RPMI8226 (cell line): ENCODE results near the gene HHAT.
"Not testable (repeated sequence)": the region's sequence is repeated elsewhere in the genome, so short reads cannot be mapped to it uniquely, and the experiment has no call there.

Experiments
- DNase-seq: peaks from one replicate; pipeline ENCODE4 v3.0.0-alpha.2; 2015

The HHAT gene

DNA sequence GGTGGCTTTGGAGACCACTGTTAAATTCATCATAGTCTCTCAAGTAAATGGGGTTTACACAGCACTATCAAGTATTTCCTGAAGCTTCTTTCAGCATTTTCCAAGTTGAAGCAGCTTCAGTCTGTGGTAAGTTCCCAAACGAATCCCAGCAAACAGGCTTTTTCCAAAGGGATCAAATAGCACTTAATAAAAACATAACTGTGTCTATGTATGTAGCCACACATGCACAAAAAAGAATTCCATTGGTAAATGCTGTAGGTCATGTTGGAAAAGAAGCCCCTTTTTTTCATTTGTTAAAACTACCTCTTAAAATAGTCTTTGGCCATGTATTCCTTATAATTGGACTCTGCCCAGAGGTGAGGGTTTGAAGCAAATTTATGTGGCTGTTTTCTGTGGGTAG is 69.8 kb downstream of the HHAT start:
- DNase-seq, result no peak

DNA sequence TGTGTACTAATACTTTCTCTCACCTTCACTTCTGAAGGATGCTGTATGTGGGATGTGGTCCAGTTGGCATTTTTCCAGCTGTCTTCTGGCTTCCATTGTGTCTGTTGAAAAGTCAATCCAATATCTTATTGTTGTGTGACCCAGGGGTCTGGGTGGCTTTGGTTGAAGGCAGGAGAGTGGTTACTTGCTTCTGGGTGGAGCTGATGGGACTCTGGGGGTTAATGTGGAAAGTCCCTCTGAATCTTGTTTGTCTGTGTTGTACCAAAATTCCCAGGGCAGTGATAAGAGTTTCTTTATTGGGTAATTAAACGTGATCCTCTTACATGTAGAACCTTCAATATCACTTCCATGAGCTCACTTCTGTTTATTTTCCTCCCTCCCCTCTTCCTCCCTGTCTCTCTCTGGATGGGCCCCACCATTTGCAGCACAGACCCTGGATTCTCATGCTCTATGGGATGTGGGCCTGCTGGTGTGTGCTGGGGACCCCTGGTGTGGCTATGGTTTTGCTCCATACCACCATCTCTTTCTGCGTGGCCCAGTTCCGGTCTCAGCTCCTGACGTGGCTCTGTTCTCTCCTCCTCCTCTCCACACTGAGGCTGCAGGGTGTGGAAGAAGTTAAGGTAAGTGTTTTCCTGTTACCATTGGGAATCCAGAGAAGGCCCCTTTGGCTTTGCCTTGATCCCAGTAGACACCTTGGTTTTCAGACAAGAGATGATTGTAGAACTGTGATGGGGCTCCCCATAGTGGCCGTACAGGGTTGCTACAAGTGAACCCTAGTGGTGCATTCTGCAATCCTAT is 71.5 kb downstream of the HHAT start:
- peak; percentile 46 for DNase-seq

DNA sequence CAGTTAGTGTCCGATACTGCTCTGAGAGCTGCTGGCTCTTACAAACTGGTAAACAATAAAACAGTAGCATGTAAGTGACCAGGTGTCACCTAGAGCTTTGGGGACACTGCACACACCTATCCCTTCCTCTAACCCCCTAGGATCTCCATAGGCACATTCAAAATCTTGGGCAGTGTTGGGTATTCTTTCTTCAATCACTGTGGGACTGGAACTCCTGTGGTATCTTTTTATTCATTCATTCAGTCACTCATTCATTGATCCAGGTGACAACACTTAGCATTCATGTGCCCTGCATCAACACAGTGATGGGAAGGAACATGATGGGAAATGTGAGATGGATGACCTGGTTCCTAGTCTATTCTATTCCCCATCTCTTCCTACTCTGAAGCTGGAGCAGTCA is 73.9 kb downstream of the HHAT start:
- DNase-seq, result no peak

DNA sequence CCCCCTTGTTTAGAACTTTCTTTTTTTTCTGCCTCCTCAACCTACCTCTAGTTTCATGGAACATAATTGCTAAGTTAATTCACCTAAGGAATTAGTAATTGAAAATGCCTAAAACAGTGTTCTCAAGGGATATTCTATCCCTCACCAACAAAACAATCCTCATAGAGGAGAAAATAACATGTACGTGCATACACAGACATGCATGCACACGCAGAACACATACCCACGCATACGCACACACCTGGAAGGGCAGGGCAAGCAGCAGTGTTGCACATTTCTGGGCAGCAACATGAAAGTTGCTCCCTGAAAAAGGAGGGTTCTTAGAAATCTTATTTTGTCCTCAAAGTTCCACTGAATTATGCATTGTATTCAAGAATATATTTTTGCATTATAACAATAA is 76.6 kb downstream of the HHAT start:
- no peak for DNase-seq

DNA sequence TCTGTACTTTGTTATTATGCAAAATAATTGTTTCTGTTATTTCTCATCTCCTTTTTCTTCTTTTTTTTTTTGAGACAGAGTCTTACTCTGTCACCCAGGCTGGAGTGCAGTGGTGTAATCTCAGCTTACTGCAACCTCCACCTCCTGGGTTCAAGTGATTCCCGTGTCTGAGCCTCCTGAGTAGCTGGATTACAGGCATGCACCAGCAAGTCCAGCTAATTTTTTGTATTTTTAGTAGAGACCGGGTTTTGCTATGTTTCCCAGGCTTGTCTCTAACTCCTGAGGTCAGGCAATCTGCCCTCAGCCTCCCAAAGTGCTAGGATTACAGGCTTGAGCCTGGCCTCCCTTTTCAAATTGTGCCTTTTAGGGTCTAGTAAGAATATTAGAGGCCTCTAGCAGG is 77.6 kb downstream of the HHAT start:
- not testable (repeated sequence) for DNase-seq

DNA sequence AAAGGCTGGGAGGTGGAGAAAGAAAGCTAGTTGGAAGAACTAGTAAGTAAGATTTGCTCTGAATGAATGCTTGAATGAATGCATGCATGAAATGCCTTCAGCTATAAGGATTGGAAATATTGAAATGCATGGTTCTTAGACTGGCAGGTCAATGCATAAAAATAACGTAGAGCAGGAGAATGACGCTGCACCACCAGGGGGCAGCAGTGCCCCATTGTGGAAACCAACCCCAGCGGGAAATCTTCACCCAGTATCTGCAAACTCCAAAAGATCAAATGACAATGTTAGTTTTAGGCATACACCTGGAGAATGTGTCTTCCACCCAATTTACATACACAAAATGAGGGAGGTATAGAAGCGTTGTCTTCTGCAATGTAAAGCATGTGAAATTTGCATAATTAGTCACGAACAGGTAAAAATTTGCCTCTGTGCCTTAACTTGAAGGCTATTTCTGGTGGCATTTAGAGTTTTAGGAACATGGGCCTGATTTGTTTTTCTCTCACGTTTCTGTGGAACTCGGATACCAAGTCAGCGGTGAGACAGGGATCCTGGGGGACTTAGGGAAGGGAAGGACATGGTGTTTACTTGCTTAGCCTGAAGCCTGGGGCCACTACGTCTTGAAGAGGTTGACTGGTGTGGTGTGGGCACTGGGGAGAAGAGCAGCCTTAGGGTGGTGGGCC is 78.6 kb downstream of the HHAT start:
- peak; percentile 76 for DNase-seq

DNA sequence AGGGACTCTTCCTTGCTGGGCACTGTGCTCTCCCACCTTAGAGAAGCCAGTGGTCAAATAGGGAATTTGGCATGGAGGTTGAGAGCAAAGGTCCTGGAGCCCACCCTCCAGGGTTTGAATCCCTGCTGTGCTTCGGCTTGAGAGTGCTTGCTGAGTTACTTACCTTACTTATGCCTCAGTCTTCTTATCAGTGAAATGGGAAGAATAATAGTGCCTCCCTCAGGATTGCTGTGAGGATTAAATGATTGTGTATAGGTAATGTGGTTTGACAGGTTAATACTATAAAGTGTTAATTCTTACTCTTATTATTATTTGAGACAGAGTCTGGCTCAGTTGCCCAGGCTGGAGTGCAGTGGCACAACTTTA is 79.2 kb downstream of the HHAT start:
- DNase-seq, result no peak

DNA sequence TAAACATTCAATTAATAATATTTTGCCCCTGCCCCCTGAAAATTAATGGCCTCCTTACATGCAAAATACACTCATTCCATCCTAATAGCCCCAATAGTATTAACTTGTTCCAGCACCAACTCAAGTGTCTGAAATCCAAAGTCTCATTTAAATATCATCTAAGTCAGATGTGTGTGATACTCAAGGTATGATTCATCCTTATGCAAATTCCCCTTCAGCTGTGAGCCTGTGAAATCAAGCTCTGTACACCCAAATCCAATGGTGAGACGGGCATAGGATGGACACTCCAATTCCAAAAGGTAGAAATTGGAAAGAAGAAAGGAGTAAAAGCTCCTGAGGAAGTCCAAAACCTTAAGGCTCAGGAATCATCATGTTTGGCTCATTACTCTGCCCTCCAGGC is 83.5 kb downstream of the HHAT start:
- no peak for DNase-seq

DNA sequence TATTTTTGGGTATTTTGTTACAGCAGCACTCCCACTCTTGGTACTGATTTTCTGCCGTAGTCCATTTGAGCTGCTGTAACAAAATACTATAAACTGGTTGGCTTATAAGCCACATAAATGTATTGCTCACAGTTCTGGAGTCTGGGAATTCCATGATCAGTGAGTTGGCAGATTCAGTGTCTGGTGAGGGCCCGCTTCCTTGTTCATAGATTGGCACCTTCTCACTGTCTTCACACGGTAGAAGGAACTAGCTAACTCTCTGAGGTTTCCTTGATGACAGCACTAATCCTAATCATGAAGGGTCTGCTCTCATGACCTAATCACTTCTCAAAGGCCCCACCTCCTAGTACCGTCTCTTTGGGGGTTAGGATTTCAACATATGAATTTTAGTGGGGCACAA is 85.2 kb downstream of the HHAT start:
- no peak for DNase-seq

DNA sequence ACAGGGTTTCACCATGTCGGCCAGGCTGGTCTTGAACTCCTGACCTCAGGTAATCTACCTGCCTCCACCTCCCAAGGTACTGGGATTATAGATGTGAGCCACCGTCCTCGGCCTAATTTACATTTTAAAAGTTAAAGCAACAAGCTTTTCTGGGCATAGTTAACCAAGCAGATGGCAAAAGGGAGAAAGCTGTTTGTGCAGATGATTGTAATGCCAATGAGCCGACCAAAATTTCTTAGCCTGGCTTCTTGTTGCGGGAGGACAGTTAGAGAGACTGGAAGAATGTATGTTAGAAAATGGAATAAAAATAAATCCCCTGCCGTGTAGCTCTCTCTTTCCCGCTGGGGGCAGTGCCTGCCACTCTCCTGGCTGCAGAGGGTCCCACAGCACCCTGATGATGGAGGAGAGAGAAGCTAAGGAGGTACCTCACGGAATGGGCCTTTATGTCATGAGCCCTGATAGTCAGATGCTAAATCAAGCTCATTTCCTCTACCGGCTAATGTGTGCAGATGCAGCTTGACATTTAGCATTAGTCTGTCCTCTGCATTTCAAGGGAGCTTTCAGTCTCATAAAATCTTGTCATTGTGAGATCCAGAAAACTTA is 87.2 kb downstream of the HHAT start:
- no peak for DNase-seq

DNA sequence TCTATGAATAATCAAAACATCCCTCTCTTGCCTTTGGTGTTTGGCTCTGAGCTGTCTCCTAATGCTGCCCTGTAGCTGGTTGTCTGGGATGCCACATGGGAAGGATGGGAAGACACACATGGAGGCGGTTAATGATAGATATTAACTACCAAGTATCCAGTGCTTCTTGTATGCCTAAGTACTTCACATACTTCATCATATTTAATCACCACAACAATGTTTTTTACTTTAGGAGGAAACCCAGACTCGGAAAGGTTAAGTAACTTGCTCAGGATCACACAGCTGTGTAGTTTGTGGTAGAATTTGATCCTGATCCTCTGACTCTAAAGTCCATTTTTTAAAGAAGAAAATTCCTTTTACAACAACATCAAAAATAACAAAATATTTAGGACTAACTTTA is 88.0 kb downstream of the HHAT start:
- DNase-seq, result no peak

DNA sequence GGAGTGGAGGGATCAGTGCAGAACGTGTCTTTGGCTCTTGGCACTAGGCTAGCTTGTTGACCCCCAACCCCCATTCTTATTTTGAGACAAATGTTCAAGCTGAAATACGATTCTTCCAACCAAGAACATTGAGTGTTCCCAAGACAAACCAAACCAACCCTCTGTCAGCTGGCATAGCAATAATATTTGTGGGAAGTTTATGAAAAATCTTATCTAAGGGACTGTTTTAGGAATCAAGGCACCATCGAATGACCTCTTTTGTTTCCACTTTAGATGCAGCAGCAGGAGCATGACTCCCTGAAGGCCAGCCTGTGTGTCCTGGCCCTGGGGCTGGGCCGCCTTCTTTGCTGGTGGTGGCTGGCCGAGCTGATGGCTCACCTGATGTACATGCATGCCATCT is 89.2 kb downstream of the HHAT start:
- DNase-seq, result no peak

DNA sequence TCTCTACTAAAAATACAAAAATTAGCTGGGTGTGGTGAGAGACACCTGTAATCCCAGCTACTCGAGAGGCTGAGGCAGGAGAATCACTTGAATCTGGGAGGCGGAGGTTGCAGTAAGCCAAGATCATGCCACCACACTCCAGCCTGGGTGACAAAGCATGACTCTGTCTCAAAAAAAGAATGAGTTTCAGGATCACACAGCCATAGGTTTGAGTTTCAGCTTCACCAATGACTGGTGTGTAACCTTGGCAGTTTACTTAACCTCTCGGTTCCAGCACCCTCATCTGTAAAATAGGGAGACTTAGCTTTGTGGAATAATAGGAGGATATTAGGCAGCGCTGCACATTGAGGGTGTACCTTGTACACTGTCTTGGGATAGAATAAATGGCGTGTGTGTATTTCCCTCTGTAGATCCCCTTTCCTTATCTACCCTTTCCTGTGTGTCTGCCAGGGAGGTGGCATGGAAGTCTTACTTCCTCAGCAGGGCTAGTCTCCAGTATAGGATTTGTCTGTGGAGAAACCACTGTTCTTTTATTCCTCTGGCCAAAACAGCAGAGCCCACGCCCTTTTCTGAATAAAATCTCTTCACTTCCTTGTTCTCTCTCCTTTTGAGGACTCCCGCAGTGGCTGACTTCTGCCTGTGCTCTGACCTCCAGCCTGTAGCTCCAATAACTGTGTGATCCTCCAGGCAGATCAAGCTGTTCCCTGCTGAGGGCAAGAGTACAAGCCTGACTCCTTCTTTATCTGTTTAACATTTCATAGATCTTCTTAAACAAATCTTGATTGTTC is 90.4 kb downstream of the HHAT start:
- no peak for DNase-seq

DNA sequence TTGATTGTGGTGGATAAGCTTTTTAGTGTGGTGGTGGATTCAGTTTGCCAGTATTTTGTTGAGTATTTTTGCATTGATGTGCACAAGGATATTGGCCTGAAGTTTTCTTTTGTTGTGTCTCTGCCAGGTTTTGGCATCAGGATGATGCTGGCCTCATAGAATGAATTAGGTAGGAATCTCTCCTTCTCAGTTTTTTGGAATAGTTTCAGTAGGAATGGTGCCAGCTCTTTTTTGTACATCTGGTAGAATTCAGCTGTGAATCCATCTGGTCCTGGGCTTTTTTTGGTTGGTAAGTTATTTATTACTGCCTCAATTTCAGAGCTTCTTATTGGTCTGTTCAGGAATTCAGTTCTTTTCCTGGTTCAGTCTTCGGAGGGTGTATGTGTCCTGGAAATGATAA is 98.0 kb downstream of the HHAT start:
- DNase-seq, result not testable (repeated sequence)

DNA sequence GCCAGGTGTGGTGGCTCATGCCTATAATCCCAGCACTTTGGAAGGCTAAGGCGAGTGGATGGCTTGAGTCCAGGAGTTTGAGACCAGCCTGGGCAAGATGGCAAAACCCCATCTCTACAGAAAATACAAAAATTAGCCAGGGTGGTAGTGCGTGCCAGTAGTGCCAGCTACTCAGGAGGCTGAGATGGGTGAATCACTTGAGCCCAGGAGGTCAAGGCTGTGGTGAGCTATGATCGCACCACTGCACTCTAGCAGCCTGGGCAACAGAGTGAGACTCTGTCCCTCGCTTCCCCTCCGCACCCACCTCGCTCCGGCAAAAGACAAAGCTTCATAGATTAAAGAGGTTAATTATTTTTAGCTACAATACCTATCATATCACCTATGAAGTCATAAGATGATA is 100.0 kb downstream of the HHAT start:
- no peak for DNase-seq

DNA sequence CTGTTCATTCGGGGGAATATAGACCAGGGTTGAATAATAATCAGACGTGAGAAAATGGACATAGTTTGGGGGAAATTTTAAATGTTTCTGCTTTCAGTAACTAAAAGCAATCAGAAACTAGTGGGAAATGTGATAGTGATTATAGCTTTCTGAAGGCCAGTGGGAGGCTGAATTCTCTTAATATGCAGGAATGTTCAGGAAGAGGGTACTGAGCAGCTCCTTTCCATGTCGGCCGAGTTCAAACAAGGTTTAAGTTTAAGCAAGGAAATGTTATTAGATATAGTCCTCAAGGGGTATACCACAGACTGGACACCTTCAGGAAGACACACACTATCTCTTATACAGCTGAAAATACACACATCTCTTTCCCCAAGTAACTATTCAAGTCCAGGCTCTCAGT is 105.5 kb downstream of the HHAT start:
- no peak for DNase-seq

DNA sequence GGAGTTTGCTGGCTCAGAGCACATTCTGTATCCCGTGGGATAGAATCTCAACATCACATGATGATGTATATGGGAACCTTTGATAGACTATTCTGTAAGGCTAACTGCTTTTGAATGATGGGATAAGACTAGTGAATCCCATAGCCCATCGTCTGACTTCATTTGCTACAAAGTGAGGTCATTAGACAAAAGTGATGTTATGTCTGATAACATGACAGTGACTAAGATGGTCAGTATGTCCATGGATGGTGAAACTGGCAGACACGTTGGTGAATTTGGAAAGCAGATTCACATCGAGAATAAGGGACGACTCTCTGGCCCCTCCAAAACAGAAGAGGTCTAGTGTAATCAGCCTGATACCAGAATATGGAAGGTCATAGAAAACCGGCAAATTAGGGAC is 108.4 kb downstream of the HHAT start:
- DNase-seq, result no peak

DNA sequence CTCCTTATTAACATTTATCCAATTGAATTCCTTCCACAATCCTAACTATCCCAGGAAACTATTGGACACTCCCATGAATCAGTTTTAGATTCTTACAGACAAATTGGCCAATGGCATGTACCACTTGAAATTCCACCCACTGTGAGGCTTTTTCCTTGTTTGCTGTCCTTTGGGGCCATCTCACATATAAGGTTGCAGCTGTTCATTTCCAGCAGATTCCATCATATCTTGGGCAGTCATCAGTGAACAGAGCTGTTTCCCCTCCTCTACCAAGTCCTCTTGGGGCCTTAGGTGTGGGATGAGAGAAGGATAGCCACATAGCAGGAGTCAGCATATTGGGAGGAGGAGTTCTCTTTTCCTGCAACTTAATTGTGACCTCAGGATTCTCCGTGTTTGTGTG is 109.1 kb downstream of the HHAT start:
- no peak for DNase-seq

DNA sequence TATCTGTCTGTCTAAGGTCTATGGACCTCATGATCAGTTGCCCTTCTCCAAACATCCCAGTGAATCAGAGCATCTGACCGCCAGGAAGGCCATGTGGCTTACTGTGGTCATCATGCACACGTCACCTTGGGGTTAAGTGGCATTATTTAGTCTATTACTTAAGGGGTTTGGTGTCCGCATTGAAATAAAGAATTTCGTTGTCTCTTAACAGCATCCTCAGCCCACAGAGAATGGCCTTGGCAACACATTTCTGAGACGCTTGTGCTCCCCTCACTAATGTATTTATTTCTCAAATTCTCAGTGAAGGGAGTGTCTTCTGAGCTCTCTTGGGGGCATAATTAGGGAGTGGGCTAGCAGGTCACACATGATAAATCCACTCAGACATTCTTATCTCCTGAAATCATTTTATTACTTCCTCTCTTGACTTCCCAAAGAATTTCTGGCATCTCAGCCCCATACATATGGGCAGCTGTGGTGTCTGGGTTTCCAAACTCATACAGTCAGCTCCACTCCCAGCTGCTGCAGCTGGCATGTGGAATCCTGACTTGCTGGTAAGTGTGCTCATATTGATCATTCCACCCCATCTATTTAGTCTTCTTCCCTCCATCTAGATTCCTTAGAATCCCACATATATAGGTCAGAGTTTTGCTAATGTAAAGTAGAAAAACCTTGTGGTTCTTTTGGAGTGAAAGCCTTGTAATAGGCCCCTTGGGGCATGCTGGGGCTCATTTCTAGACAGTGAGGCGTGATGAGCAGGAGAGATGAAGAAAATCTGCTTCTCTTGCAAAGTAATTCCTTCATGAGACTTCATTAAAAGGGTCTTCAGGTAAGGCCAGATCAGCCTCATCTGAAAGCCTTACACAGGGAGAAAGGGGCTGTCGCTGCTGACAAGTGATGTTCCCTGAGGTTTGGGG is 110.5 kb downstream of the HHAT start:
- DNase-seq, result no peak

DNA sequence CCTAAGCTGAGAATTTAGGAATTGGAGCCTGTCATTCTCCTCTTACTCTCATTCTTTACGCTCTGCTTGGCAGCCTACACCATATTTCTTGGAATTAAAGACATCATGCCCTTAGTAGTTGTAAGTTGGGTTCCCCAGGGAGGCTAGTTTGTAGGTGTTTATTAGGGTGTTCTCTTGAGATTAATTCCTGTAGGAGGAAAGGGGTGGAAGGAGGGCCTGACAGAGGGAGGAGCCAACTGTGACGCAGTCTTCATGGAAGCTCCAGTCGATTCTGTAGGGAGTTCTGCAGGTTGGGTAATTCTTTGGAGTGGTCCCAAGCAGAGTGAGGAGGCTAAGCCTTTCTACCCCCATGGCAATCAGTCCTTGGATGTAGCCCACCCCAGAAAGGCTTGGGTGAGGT is 111.4 kb downstream of the HHAT start:
- DNase-seq, result no peak

DNA sequence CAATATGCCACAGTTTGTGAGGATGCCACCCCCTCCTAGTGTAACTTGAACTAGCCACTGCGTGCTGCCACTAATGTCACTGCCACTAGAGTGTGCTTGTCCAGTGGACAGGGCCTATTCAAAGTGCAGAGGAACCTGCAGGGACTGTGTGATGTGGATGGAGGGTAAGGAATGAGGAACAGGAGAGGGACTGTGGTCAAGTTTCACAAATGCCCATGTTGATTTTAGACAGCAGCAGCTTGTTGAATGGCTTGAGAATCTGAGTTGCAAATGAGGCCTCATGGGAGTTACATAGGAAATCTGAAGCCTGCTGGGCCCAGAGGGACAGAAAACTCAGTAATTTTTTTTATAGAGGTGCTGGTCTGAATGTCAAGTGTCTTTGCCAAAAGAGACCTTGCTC is 112.3 kb downstream of the HHAT start:
- no peak for DNase-seq

DNA sequence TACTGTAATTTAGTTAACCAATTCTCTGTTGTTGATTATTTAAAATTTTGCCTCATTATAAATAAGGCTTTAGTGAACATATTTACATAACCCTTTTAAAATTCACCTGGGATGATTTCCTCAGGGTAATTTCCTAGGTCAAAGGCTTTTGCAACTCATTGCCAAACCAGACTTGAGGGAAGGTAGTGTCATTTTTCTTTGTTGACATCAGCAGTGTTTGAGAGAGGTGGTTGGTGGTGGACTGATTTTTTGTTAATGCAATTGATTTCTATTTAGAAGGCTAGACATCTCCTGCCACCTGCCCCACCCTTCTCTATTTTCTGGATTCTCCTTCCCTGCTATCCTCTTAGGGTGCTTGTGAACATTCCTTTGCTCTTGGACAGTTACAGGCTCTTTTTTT is 116.8 kb downstream of the HHAT start:
- no peak for DNase-seq

DNA sequence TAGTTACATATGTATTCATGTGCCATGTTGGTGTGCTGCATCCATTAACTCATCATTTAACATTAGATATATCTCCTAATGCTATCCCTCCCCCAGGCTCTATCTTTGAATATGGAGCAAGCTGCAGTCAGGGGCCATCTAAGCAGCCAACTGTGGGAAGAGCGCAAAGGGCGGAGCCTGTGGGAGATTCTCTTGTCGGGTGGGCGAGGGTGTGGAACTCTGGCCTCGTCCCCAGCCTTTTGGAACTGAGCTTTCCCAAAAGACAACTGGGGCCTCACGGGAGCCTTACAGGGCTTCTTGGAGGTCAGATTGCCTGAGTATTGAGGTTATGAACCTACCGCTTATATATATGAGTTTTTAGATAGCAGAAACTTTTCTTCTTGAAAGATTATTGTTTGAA is 117.2 kb downstream of the HHAT start:
- no peak for DNase-seq
